GM12864 (cell line): ENCODE measurements around the gene NDRG2.
"Not testable (repeated sequence)": the region's sequence is repeated elsewhere in the genome, so short reads cannot be mapped to it uniquely, and the experiment has no call there.

Experiments used
- DNase-seq: peaks from one replicate; pipeline ENCODE4 v3.0.0-alpha.2; 2011; ENCODE audit warnings: low read depth
- H3K4me3 ChIP-seq: 2 replicates; pipeline ENCODE4 v1.5.1; 2011; ENCODE audit warnings: mild to moderate bottlenecking, low read depth, low read length, control low read depth
- TF ChIP-seq, protein P1 (sequence below): IDR thresholded peaks from 2 replicates; pipeline ENCODE4 v1.5.1; 2011; ENCODE audit warnings: low read depth, mild to moderate bottlenecking, moderate library complexity, low read length, control low read depth, inconsistent platforms; ENCODE audit errors: missing control alignments

The NDRG2 gene

DNA sequence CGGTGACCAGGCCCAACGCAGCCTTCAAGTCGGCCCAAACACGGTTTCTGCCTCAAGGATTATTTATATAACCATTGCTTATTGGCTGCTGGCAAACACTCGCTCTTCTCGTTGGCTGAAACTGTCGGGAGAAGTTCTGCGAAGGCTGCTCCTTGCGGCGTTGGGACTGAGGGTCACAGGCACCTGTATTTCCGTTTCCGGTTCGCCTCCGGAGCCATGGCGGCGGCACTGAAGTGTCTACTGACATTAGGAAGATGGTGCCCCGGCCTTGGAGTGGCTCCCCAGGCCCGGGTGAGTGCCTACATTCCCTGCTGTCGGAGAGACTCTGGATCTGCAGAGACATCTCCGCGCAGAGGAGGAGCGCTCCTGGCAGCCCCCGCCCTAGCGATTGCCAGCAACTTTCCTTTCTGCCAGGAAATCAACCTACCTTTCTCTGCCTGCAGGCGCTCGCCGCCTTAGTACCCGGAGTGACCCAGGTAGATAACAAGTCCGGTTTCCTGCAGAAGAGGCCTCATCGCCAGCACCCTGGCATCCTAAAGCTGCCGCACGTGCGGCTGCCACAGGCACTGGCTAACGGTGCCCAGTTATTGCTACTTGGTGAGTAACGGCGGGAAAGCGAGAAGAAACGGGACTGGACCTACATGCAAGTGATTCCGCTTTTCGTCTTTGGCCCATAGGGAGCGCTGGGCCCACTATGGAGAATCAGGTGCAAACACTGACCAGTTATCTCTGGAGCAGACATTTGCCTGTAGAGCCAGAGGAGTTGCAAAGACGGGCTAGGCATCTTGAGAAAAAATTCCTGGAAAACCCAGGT, 34.9 kb downstream of the NDRG2 start, which contains the start of gene METTL17:
TSS of gene METTL17 (plus strand) at position 194 of the 814 bp plus-strand sequence. CDS start at position 217, 23 bp downstream.
- H3K4me3 ChIP-seq = peak within 1 kb of the TSS; percentile 97
- DNase-seq = peak; percentile 96
- TF ChIP-seq, protein P1, sequence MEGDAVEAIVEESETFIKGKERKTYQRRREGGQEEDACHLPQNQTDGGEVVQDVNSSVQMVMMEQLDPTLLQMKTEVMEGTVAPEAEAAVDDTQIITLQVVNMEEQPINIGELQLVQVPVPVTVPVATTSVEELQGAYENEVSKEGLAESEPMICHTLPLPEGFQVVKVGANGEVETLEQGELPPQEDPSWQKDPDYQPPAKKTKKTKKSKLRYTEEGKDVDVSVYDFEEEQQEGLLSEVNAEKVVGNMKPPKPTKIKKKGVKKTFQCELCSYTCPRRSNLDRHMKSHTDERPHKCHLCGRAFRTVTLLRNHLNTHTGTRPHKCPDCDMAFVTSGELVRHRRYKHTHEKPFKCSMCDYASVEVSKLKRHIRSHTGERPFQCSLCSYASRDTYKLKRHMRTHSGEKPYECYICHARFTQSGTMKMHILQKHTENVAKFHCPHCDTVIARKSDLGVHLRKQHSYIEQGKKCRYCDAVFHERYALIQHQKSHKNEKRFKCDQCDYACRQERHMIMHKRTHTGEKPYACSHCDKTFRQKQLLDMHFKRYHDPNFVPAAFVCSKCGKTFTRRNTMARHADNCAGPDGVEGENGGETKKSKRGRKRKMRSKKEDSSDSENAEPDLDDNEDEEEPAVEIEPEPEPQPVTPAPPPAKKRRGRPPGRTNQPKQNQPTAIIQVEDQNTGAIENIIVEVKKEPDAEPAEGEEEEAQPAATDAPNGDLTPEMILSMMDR = peak; percentile 42

DNA sequence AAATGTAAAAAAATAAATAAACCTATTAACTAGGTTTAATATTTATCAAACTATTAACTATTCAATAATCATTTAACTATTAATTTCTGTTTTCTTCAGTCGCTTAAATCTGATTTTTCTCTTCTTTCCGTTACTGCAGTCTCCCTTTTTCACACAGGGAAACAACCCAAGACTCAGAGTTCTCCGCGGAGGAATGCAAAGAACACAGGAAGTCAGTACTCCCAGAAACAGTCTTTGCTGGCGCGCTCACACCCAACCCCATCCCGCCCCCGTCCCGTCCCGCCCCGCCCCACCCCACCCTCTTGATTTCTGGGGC, 35.4 kb downstream of the NDRG2 start:
- TF ChIP-seq, protein P1 = no peak
- no peak for DNase-seq
- H3K4me3 ChIP-seq = peak overlapping the region; percentile 42; the same call in 1 of the 2 replicates

DNA sequence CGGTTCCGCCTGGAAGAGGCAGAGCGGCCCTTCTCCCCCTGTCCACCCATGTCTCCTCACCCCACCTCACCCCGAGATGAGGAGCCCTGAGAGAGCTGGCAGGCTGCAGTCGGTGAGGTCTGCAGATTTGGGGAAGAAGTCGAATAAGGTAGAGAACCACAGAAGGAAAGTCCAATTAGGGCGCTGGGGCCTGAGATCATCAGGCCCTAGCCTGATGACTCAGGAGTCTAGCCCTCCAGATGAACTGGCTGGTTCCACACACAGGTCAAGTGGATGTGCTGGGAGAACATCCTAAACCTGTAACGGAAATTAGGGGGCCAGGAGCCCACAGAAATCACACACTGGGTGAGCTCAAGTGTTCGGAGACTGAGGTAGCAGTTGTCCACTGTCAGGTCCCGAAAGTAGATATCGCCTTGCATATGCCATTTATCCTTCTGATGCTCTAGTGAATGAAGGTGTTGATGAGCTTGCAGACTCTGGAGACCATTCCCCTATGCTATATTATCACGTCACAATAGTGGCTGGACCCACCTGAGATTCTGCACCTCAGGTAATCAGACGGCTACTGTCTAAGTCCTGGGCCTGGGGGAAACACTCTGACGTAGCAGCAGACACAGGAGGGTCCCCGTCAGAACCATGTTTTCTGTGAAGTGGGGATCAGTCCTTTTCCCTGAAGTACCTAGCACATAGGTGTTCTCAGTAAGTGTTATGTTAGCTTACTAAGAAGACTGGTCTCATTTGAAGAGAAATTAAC, 36.0 kb downstream of the NDRG2 start:
- TF ChIP-seq, protein P1 = no peak
- H3K4me3 ChIP-seq = peak overlapping the region; percentile 42; the same call in 1 of the 2 replicates
- DNase-seq = no peak

DNA sequence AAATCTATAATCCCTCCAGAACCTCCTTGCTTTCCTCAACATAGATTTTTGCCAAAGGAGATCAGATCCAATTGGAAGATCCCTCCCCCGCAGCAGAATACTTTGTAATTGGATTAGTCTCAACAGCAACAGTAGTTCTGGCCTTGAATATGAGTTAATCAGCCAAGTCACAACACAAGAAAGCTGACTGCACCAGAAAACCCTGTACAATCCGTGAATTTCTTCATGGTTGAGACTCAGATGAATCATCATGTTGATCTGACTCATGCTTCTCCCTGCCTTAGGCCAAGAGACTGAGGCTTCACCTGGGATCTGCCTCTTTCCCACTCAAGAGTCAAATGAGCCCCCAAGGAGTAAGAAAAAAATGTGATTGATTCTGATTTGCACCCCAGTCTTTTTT, 38.0 kb downstream of the NDRG2 start:
- TF ChIP-seq, protein P1 = no peak
- H3K4me3 ChIP-seq = no peak overlapping the region
- no peak for DNase-seq

DNA sequence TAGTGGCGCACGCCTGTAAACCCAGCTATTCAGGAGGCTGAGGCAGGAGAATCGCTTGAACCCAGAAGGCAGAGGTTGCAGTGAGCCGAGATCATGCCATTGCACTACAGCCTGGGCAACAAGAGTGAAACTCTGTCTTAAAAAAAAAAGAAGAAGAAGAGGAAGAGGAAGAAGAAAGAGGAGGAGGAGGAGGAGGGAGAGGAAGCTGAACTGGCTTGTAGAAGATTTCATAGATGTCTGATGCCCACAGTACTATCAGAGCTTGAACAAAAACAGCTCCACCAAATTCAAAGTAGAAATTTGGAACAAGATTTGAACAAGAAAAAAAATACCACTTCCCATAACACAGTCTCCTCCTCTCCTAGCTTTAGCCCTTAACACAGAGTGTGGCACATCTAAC, 39.2 kb downstream of the NDRG2 start:
- H3K4me3 ChIP-seq, DNase-seq: not testable (repeated sequence)

DNA sequence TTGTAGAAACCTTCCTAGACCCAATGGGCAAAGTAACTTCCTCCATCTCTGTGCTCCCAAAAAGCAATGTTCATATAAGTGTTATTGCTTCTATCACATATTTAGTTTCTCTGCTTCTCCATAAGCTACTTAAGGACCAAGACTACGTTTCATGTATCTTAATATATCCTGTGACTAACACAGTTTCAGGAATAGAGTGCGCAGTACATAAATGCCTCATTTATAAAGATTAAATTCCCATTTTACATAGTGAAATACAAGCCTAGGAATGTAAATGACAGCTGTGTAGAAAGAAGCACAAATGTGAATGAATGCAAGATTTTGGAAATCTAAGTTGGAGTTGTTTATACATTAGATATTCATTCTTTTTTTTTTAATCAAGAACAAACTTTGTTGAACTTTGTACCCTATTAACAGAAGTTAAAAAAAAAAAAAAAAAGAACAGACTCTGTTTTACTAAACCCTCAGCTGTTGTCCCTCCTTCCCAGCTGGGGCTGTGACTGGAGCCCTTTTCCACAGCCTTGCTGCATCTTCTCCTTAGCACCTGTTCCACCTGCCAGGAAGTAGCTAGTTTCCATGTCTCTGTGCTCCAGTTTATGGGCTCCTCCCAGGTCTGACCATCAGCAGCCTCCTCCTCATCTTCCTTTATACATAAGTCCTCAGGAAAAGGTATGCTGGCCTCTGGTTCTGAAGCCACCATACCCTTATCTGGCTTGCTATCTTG, 42.1 kb downstream of the NDRG2 start:
- TF ChIP-seq, protein P1 = no peak
- DNase-seq = no peak
- H3K4me3 ChIP-seq = no peak overlapping the region

DNA sequence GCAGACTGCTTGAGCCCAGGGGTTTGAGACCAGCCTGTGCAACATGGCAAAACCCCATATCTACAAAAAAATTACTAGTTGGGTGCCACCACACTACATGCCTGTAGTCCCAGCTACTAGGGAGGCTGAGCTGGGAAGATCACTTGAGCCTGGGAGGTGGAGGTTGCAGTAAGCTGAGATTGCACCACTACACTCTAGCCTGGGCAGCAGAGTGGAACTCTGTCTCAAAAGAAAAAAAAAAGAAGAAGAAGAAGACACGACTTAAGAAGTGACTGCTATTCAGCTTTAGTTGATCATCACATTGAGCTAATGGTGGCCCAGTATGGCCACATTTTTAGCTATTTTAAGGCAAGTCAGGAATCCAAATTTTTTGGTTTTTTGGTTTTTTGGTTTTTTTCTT, 44.0 kb downstream of the NDRG2 start:
- DNase-seq = no peak
- TF ChIP-seq, protein P1 = no peak
- H3K4me3 ChIP-seq = no peak overlapping the region
